NK-92 (cell line): ENCODE measurements around the gene ARHGAP8.

ENCODE experiments used
- DNase-seq: peaks from one replicate; lab custom pipeline; 2025; ENCODE audit not compliant: unreplicated experiment; lab: John Stamatoyannopoulos, UW

ARHGAP8 gene

GRCh38 chr22:44724859-44725258 lies 27.5 kb upstream of the ARHGAP8 start:
- no peak for DNase-seq

DNA sequence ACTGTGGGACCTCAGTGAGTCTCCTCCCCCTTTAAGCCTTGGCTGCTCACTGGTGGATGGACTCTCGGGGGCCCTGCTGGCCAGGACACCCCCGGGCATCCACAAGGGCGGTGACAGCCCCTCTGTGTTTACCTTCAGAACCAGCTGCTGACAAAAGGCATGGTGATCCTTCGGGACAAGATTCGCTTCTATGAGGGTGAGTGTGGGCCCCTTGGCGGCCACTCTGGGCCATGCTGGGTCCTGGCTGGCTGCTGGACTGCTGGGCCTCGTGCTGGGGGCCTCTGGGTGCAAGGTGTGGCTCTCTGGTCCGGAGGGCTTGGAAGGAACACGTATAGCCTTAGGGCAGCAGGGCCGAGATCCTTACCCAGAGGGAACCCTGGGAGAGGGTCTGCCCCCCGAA lies 25.9 kb upstream of the ARHGAP8 start:
- DNase-seq, result no peak

DNA sequence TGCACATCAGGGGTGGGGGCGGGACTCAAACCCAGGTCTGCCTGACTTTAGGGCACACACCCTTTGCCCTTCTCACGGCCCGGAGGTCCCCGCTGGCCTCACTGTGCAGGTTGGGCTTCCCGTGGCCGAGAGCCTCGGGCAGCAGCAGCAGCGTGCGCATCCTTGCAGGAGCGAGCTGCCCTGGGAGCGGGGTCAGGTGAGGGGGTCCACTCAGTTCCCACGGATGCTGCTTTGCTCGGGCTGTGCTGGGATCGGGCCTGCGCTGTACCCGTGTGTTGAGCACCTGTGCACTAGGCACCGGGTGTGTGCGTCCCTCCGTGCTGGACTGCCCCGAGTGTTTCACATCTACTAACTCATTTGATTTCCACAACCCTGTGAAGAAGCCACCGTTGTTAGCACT lies 25.2 kb upstream of the ARHGAP8 start:
- DNase-seq, result no peak

- DNase-seq, result no peak
Measured at GRCh38 chr22:44727709-44728108, 24.7 kb upstream of the ARHGAP8 start.

DNA sequence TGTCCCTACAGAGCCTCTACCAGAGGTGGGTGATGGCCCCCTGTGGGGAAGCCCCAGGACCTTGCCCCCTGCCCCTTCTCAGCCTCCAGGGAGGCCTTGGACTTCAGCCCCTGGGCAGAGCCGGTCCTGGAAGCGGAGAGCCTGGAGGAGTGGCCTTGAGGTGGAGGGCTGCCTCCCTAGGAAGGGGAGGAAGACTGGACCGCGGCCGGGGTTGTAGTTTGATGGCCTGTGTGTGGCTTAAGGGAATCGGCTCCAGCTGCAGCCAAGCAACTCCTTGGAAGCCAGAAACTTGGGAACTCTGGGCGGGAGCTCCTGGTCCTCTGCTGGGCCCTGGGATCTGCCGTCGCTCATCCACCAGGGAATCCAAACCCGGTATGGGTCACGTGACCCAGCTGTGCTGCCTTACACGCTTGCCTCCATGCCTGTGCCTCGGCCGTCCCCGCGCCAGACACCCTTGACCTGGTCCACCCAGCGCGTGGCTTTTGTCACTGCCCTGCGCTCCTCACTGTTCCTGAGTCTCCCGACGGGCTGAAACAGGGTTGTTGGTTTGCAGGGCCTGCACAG lies 23.5 kb upstream of the ARHGAP8 start:
- no peak for DNase-seq

- DNase-seq, result no peak
Measured at GRCh38 chr22:44729391-44730021, 22.9 kb upstream of the ARHGAP8 start.

DNA sequence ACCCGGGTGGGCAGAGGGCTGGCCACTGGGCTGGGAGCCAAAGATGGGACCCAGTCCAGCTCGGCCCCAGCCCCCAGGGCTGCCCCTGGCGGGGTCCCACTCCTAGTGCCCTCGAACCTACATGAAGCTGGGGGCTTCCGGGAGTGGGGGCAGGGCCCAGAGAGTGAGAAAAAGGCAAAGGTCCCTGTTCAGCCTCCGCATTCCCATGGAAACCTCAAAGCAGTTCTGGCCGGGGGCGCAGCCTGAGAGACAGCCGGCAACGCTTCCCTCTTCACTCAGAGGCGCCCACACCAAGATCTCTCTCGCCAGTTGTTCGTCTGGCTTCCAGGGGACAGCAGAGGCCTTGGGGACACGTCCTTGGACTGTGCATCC lies 22.4 kb upstream of the ARHGAP8 start:
- no peak for DNase-seq

DNA sequence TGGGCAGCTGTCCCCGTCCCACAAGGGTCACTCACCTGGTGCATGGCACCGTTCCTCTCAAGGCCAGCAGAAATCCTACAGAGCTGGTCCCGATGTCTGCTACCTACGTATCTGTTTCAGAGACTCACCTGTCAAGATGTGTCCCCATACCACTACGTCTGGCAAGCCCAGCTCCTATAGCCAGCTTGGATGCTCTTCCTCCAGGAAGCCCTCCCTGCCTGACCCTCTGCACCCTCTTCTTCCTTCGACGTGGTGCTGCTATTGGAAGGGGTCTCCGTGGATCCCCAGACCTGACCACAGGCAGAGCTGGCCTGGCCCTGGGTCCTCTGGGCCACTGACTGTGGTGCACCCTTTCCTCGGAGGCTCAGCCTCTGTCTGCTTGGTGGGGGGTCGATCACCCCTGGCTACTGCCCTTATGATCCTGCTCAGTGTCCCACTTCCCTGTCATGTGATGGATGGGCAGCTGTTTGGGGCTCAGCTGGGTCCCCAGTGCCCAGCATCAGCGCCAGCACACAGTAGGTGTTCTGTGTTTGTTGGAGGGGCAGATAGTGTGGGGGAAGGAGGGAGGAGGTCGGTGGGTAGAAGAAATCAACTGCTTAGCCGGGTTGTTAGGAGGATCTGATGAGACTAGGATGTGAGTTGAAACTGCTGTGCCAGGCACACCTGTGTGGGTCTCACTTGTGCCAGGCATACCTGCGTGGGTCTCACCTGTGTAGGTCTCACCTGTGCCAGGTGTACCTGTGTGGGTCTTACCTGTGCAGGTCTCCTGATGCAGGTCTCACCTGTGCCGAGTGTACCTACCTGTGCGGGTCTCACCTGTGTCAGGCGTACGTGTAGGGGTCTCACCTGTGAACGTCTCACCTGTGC lies 21.7 kb upstream of the ARHGAP8 start:
- no peak for DNase-seq

DNA sequence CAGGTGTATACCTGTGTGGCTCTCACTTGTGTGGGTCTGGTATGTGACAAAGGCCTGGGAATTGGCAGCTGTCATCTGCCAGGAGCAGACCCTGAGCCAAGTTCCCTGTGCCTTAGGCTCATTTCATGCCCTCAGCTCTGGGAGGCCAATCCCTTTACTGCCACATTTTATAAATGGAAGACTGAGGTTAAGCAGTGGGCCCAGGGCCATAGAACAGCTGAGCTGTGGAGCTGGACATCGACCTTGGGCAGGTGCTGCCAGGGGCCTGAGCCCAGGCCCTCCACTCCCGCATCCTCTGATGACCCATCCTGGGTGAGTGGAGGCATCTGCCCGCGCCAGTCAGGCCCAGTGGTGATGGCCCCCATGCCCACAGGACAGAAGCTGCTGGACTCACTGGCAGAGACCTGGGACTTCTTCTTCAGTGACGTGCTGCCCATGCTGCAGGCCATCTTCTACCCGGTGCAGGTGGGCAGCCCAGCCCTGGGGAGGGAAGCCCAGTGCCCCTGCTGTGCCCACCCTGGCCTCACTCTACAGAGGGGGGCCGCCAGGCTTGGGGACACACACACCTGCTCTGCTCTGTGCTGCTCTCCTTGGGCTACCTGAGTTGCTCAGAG lies 20.9 kb upstream of the ARHGAP8 start:
- no peak for DNase-seq

DNA sequence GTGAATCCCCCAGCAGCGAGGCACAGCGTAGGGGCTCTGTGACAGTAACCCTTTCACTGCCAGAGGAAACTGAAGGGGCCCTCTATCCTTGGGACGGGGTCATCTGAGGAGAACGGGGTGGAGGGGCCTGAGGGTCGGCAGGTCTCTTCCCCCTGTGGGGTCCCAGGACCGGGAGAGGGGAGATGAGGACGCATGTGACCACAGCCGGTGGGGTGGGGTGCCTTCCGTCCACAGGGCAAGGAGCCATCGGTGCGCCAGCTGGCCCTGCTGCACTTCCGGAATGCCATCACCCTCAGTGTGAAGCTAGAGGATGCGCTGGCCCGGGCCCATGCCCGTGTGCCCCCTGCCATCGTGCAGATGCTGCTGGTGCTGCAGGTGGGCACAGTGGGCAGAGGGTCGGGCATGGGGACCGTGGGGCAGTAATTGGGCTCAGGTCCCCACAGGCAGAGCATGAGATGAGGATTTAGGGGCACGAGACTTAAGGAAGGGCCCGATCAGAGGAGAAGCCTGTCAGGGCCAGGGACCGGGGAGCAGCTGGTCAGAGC lies 20.3 kb upstream of the ARHGAP8 start:
- DNase-seq, result no peak

DNA sequence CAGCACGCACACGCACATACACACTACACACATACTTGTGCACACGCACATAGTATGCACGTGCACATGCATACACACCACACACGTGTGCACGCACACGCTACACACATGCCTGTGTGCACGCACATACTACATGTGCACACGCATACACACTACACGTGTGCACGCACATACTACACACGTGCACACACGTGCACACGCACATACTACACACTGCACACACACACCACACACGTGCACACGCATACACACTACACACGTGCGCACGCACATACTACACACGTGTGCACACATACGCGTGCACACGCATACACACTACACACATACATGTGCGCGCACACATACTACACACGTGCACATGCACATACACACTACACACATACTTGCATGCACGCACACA lies 19.7 kb upstream of the ARHGAP8 start:
- no peak for DNase-seq

- no peak for DNase-seq
Measured at GRCh38 chr22:44733426-44734106, 18.8 kb upstream of the ARHGAP8 start.

GRCh38 chr22:44734278-44734677 lies 18.1 kb upstream of the ARHGAP8 start:
- no peak for DNase-seq

DNA sequence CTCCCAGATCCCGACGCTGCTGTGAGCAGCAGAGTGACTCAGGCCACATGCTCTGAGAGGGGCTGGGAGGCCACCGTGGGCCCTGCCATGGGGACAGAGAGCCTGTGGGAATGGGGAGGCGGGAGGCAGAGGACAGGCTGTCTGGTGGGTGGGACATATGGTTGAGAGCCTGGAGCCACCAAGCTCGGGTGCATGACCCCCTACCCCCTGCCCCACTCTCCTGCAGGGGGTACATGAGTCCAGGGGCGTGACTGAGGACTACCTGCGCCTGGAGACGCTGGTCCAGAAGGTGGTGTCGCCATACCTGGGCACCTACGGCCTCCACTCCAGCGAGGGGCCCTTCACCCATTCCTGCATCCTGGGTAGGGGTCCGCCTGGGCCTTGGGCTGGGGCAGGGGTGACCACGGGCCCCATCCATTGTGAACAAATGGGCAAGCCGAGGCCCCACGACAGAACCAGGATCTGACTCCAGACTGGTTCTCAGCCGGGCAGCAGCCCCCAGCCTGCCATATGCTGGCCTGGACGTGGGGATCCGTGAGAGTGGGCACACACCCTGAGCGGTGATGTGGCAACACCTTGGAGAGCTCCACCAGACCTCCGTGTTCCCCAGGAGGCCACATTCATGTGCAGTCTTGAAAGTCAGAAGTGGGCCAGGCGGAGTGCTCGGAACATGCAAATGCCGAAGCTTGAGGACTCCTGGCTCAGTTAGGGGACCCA lies 17.4 kb upstream of the ARHGAP8 start:
- DNase-seq, result no peak

DNA sequence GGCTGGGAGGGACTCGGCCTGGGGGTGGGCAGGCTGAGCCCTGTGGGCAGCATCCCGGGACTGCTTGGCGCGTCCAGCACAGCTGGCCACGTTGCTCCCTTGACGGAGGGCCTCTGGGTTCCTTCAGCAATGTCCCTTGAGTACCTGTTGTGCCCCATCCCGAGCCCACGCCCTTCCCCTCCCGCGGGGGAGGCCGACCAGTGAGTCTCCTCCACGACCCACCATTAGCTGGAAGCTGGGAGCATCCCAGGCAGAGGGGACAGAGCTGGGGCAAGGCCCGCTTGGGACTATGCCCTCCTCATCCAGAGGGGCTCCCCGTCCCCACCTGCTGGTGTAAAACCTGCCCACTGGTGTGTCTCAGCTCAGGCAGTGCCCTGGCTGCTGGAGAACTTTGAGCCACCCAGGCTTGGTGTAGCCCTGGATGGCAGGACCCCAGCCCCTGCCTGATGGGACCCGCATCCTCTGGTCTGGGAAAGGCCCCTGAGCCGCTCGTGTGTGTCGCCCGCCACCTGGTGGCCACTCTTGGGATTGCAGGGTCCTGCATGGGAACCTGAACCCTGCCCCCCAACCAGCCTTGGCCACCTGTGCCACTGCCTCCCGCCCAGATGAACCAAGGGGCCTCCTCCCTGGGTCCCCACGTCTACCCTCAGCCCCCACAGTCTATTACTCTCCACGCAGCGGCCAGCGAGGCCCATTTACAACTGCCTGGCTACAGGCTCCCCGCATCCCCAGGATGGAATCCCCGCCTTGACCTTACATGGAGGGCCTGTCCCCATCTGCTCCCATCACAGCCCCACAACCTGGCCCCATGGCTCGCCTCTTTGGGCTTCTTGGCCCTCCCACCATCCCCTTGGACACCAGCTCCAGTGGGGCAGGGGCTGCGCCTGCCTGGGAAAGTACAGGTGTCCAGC lies 16.6 kb upstream of the ARHGAP8 start:
- peak; percentile 18 for DNase-seq

GRCh38 chr22:44736581-44737405 lies 15.6 kb upstream of the ARHGAP8 start:
- no peak for DNase-seq

DNA sequence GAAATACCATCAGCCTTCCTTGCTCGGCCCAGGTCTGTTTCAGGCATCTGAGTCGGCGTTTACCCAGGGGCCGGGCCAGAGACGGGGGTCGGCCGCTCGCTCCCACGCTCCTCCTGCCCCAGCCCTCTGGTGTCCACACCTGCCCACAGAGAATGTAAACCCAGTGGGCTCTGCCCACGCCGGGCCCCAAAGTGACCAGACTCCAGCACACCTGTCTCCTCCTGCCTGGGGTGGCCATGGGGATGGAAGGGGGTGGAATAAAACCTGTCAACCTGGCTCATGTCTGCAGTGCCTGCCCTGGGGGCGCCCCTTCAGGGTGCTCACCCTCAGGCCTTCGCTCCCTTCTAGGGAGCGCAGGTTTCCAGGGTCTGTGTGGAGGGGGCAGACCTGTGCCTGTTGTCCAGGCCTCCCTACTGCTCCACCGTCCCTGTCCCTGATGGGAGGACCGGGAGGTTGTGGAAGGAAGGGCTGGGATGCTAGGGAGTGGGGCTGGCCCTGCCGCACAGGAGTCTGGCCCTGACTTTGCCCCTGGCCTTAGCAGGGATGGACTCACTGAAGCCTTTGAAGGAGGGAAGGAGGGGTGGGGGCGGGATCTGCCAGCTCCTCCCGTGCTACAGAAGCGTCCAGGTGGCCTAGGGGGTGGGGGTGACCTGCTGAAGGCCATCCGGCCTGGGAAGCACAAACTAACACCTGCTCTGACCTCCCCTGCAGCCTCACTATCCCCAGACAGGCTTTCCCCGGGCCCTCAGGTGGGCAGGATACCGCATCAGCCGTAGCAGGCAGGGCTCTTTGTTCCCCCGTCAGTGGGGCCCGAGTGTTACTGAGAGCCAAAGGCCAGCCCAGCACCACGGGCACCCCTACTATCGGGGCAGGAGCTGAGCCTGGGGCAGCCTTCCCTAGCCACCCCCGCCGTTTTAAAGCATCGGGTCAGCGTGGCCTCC lies 14.7 kb upstream of the ARHGAP8 start:
- no peak for DNase-seq

GRCh38 chr22:44738347-44738715 lies 14.0 kb upstream of the ARHGAP8 start:
- DNase-seq, result no peak
